ENCODE measurements around the gene MOCS1. TPM values are rescaled to one million over a fixed set of nuclear protein-coding genes. Genes with fewer than 3 reads are reported as not detected.
"Not testable (repeated sequence)": the region's sequence is repeated elsewhere in the genome, so short reads cannot be mapped to it uniquely, and the experiment has no call there.

Gene MOCS1
- total RNA-seq, result 10 to 100 TPM; 26.2 to 29.4 TPM
- long read RNA-seq, full-length matches to known transcripts, result 60 of 100 reads
- long read RNA-seq, partial matches to known transcripts, result 4 of 100 reads
- long read RNA-seq, other reads (novel, unspliced or antisense), result 36 of 100 reads

GRCh38 chr6:39934131-39934757 lies at the start of gene MOCS1:
Gene MOCS1, minus strand, starts transcription at chr6:39934462. Its CDS starts 45 bp downstream, at chr6:39934417.
- peak; percentile 91 for DNase-seq
- intact Hi-C loops (cut with DNase I), result no loop called here
- peak; percentile 94 to 99 for ATAC-seq

GRCh38 chr6:39984051-39984450 lies 49.8 kb upstream of the MOCS1 start:
- intact Hi-C loops (cut with DNase I), result loop anchor here (5.0 to 10.0 kb wide), 4 partner anchors 323 to 1041 kb away; partner anchors contain the start of gene LRFN2 (in 1 of the 2)
- no peak for DNase-seq

GRCh38 chr6:39983193-39983592 lies 48.9 kb upstream of the MOCS1 start:
- ATAC-seq (no peak), DNase-seq (no peak)
- intact Hi-C loops (cut with DNase I), result loop anchor here (5.0 to 10.0 kb wide), 4 partner anchors 324 to 1042 kb away; partner anchors contain the start of gene LRFN2 (in 1 of the 2)

More at GRCh38 chr6:39984051-39984450, 49.8 kb upstream of the MOCS1 start:
- ATAC-seq, result no peak

DNA sequence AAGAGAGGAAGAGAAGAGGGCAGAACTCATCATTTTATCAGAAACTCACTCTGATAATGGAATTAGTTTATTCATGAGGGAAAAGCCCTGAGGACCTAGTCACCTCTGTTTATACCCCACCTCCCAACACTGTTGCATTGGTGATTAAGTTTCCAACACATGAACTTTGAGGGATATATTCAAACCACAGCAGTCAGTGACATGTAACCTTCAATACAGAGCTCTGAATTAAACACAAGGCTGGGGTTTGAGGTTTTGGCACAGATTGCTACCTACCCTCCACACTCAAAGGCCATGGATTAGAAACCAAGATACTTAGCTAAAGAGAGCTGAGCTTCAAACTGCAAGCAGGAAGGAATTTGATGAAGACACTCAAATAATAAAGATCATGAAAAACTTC lies 48.5 kb upstream of the MOCS1 start:
- ATAC-seq (no peak), DNase-seq (no peak)
- intact Hi-C loops (cut with DNase I), result loop anchor here (5.0 to 10.0 kb wide), 4 partner anchors 325 to 1042 kb away; partner anchors contain the start of gene LRFN2 (in 1 of the 2)

GRCh38 chr6:39980839-39981580 lies 46.7 kb upstream of the MOCS1 start:
- intact Hi-C loops (cut with DNase I), result loop anchor here (2.0 to 10.0 kb wide), 5 partner anchors 326 to 1044 kb away; partner anchors contain the start of gene LRFN2 (in 1 of the 2)
- ATAC-seq, result peak; percentile 79 to 81
- DNase-seq, result no peak

GRCh38 chr6:39979461-39980328 lies 45.4 kb upstream of the MOCS1 start:
- intact Hi-C loops (cut with DNase I), result loop anchor here (2.0 to 10.0 kb wide), 5 partner anchors 328 to 1045 kb away; partner anchors contain the start of gene LRFN2 (in 1 of the 2)
- ATAC-seq, result peak in 1 of 2 donors; percentile 28

GRCh38 chr6:39978240-39978639 lies 44.0 kb upstream of the MOCS1 start:
- DNase-seq, result no peak
- intact Hi-C loops (cut with DNase I), result no loop called here
- no peak for ATAC-seq

More at GRCh38 chr6:39979461-39980328, 45.4 kb upstream of the MOCS1 start:
- DNase-seq, result no peak

DNA sequence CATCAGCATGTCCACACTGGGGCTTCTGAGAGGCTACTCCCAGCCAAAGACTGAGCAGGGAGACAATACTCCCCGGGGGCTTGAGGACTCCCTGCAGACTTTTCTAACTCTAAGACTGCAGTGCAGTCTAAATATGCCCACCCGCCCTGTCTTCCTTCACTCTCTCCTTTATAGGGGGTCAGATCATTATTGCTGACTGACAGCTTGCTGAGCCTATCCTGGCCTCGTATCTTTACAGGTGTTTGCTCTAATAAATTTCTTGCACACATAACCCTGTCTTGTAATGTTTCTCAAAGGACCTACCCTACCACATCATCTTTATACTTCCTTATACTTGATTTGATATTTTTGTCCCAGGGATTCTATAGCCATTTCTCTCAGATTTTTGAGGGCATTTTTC lies 39.4 kb upstream of the MOCS1 start:
- intact Hi-C loops (cut with DNase I), result no loop called here

GRCh38 chr6:39972717-39973116 lies 38.5 kb upstream of the MOCS1 start:
- intact Hi-C loops (cut with DNase I); ATAC-seq; DNase-seq: not testable (repeated sequence)

More for the DNA sequence above, 39.4 kb upstream of the MOCS1 start:
- DNase-seq (no peak), ATAC-seq (no peak)

DNA sequence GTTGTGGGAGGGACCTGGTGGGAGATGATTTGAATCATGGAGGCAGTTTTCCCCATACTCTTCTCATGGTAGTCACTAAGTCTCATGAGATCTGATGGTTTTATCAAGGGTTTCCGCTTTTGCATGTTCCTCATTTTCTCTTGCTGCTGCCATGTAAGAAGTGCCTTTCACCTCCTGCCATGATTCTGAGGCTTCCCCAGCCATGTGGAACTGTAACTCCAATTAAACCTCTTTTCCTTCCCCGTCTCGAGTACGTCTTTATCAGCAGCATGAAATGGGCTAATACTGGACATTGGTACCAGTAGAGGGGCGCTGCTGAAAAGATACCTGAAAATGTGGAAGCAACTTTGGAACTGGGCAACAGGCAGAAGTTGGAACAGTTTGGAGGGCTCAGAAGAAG lies 36.9 kb upstream of the MOCS1 start:
- DNase-seq; intact Hi-C loops (cut with DNase I); ATAC-seq: not testable (repeated sequence)

DNA sequence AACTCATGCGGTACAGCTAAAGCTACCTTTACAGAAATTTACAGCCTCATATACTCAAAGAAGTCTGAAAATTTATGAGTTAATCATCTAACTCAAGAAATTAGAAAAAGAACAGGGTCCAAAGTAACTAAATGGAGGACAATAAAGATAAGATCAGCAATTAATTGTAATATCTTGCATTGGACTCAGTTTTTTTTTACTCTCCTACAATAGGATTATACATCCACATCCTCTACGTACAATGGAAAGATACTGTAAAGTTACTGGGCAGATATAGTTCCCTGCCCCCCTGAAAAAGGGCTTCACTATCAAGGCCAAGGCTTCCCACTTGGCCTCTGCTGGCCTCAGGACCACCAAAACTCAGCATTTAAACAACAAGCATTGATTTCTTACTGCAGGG lies 31.5 kb upstream of the MOCS1 start:
- no peak for DNase-seq
- no peak for ATAC-seq
- intact Hi-C loops (cut with DNase I), result no loop called here

GRCh38 chr6:39964530-39964929 lies 30.3 kb upstream of the MOCS1 start:
- ATAC-seq, result no peak
- intact Hi-C loops (cut with DNase I), result no loop called here
- no peak for DNase-seq

GRCh38 chr6:39964094-39964493 lies 29.8 kb upstream of the MOCS1 start:
- DNase-seq, result no peak
- intact Hi-C loops (cut with DNase I), result no loop called here
- no peak for ATAC-seq

DNA sequence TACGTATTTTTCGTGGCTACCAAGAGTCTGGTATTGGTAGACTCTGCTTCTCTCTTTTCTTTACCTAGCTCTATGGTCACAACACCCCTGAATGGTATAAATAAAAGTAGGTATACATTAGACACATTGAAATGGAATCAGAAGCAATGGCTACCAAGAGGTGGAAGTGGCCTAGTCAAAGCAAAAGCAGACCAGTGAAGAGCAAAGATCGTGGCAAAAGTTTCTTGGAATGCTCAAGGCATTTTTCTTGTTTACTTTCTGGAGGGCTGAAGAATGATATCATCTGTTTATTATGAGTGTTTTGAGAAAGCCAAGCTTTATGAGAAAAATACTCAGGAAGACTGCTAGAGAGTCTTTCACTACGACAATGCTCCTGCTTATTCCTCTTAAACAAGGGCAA lies 28.6 kb upstream of the MOCS1 start:
- intact Hi-C loops (cut with DNase I), result no loop called here
- ATAC-seq, result no peak
- DNase-seq, result no peak

DNA sequence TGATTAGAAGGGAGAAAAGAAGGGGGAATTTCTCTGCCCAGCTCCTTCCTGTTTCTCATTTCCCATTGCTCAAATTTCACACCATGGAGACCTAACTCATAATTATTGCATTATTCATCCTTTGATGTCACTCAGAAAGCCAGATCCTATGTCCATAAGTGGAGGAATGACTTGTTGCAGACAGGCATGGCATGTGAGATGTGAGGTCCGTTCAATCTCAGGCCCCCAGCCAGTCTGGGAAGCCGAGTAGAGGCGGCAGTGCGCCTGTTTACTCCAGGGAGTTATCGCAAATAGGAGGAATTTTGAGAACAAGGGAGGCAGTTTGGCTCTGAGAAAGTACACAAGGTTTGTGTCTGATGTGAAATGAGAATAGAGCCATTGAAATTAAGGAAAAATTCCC lies 26.9 kb upstream of the MOCS1 start:
- DNase-seq (no peak), ATAC-seq (peak in 1 of 2 donors; percentile 24)
- intact Hi-C loops (cut with DNase I), result no loop called here

- no peak for DNase-seq
- ATAC-seq, result no peak
- intact Hi-C loops (cut with DNase I), result no loop called here
These were observed 24.7 kb upstream of the MOCS1 start for GRCh38 chr6:39958947-39959346.

- DNase-seq (no peak), ATAC-seq (no peak)
- intact Hi-C loops (cut with DNase I), result no loop called here
These were observed 22.7 kb upstream of the MOCS1 start for GRCh38 chr6:39956936-39957335.

DNA sequence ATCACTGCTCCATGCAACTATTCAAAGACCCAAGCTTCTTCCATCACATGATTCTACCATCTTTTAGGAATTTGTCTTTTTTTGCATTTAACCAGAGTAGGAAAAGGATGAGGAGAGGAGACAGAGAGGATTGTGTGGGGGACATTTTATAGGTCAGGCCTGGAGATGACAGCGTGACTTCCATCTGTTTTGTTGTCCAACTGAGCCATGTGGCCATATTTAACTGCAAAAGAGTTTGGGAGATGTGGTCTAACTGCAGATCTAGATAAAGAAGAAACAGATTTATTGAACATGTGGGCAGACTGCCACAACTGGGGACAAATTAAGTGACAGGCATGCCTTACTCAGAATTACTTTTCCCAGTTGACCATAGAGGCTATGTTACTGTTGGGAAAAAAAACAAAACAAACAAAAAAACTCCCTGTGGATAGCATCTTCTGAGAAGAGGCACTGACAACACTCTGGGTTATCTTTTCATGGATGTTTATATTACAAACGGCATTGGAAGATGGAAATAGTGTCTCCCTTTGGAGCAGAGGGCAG lies 18.9 kb upstream of the MOCS1 start:
- ATAC-seq, result peak in 1 of 2 donors; percentile 16
- intact Hi-C loops (cut with DNase I), result no loop called here

DNA sequence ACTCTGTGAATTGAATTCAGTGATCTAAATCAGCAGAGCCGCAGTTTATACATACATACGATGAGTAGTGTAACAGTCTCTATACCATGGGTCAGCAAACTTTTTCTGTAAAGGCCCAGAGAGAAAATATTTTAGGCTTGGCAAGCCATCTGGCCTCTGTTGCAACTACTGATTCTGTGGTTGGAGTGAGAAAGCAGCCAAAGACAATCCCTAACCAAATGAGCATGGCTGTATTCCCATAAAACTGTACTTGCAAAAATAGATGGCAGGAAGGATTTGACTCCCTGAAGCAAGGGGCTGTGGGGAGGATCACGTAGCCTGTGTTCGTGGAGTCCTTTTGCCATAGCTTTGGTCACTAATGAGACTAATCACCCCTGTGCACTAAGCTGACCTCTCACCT lies 17.9 kb upstream of the MOCS1 start:
- intact Hi-C loops (cut with DNase I), result no loop called here
- no peak for DNase-seq
- ATAC-seq, result peak; percentile 53 to 88

More for the DNA sequence above, 18.9 kb upstream of the MOCS1 start:
- no peak for DNase-seq
